Astrocyte (in vitro differentiated cells and primary cell): ENCODE data around the gene ASAH2.

Experiments used
- CTCF ChIP-seq: IDR thresholded peaks from 2 replicates; pipeline ENCODE4 v1.5.1; 2011; ENCODE audit warnings: low read depth, mild to moderate bottlenecking, inconsistent platforms, low read length, moderate library complexity; ENCODE audit not compliant: insufficient read depth
- EZH2 ChIP-seq: IDR thresholded peaks from 2 replicates; pipeline ENCODE4 v1.6.1; 2012; ENCODE audit warnings: mild to moderate bottlenecking, low read length, inconsistent platforms; ENCODE audit not compliant: insufficient read depth

DNA sequence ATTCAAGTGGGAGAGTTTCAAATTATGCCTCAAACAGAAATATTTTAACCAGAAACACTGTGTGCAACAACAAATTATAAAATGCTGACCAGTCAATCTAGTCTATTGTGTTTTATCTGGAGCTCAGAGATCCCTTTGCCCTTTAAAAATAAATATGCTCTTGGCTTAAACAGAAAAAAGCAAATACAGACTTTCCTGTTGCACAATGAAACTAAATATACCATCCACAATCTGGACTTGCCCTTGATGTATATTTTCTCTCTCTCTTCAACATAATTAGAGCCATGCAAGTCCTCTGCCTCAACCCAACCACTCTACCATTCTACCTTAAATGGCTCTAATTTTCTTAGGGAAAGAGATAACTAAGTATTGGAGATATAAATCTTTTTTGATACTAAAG lies 34.9 kb downstream of the ASAH2 start:
- TF ChIP-seq CTCF (no peak), EZH2 (no peak)
